TTC549 (cell line): ENCODE data around the gene NT5DC3.

ENCODE experiments used
- FAIRE-seq: peaks from 2 replicates; lab custom pipeline; 2012; peaks lifted over from hg19 to GRCh38; lab: Jason Lieb, UNC

NT5DC3 gene

GRCh38 chr12:103808239-103808880 lies 32.7 kb downstream of the NT5DC3 start:
- no peak for FAIRE-seq

GRCh38 chr12:103807561-103808238 lies 33.3 kb downstream of the NT5DC3 start:
- no peak for FAIRE-seq

- no peak for FAIRE-seq
These were observed 34.2 kb downstream of the NT5DC3 start for GRCh38 chr12:103806803-103807202.

GRCh38 chr12:103805655-103806360 lies 35.2 kb downstream of the NT5DC3 start:
- no peak for FAIRE-seq

- FAIRE-seq: no peak
These were observed 37.2 kb downstream of the NT5DC3 start for GRCh38 chr12:103803847-103804246.

- FAIRE-seq: no peak
These were observed 38.5 kb downstream of the NT5DC3 start for GRCh38 chr12:103802586-103802886.

GRCh38 chr12:103801709-103802585 lies 39.1 kb downstream of the NT5DC3 start:
- no peak for FAIRE-seq

GRCh38 chr12:103799857-103800771 lies 40.9 kb downstream of the NT5DC3 start:
- no peak for FAIRE-seq

GRCh38 chr12:103799504-103799856 lies 41.6 kb downstream of the NT5DC3 start:
- no peak for FAIRE-seq

GRCh38 chr12:103798586-103798985 lies 42.4 kb downstream of the NT5DC3 start:
- no peak for FAIRE-seq

DNA sequence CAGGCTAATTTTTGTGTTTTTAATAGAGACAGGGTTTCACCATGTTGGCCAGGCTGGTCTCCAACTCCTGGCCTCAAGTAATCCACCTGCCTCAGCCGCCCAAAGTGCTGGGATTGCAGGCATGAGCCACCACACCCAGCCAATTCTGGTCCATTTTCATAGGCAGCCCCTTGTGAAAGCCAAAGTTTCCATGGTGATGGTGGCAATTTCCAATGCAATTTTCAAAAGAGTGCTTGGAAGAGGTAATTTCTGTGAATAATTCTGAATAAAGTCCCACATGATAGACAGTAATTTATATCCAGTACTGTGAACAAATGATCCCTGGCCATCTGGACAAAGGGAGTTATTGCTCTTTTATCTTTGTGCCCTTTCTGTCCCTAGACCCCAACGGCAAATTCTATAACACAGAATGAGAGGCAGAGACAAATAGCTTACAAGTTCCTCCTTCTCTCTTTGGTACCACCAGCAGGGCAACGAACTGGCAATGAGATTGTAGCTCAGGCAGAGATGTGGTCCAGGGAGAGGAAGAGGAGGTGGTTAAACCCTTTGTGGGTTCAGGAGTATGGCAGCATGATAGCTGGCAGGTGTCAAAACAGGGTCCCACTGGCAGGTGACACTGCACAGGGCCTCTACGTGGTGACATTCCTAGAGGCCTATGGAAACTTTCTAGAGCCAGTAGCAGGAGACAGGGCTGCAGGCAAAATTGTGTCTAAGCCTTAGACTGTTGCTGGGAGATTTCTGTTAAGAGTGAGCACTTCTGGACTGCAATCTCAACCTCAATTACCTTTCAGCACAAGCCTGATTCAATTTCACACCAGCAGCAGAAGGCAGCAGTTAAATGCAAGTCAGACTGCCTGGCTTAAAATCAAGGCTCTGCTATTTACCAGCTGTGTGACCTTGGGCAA lies 46.5 kb downstream of the NT5DC3 start:
- FAIRE-seq: no peak

DNA sequence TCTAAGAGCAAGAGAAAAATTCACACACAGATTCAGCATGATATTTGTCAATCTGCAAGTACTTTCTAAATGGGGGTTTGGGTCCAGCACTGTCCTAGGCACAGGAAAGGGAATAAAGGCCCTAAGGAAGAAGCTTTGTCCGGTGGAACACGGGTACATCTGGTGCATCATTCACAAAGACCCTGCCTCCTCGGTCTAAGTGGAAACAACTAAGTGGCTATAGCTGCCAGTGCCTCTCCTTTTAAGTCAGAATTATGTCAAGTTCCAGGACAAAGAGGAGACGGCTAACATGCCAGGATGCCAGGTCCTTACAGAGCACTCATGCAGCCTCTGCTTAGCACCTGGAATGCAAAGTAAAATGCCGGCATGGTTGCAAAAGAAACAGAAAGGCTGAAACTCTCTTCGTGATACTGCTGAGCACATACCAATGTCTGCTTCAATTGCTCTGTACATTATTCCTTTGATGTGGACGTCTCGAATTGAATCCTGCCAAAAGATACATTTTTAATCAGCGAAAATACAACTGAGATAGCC lies 47.5 kb downstream of the NT5DC3 start:
- FAIRE-seq: no peak

- FAIRE-seq: no peak
These were observed 48.0 kb downstream of the NT5DC3 start for GRCh38 chr12:103793046-103793445.

DNA sequence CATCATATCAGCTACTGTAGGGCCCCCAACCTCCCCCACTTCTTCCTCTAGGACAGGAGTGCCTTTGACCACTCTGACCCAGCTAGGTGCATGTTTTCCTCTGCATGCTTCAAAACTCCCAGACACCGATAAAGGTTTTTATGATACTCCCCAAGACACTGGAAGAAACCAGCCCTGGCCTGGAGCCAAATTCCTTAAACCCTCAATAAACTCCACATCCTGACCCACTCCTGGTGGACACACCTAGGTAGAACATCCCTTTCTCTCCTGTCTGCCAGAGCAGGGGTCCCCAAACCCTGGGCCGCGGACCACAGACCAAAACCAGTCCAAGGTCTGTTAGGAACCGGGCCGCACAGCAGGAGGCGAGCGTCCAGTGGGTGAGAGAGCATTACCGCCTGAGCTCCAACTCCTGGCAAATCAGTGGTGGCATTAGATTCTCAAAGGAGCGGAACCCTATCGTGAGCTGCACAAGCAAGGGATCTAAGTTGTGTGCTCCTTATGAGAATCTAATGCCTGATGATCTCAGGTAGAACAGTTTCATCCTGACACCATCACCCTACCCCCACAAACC lies 49.6 kb downstream of the NT5DC3 start:
- FAIRE-seq: no peak

GRCh38 chr12:103786201-103786600 lies 54.8 kb downstream of the NT5DC3 start:
- FAIRE-seq: no peak

GRCh38 chr12:103785243-103786031 lies 55.6 kb downstream of the NT5DC3 start:
- FAIRE-seq: no peak

GRCh38 chr12:103783744-103784664 lies 57.0 kb downstream of the NT5DC3 start:
- no peak for FAIRE-seq

DNA sequence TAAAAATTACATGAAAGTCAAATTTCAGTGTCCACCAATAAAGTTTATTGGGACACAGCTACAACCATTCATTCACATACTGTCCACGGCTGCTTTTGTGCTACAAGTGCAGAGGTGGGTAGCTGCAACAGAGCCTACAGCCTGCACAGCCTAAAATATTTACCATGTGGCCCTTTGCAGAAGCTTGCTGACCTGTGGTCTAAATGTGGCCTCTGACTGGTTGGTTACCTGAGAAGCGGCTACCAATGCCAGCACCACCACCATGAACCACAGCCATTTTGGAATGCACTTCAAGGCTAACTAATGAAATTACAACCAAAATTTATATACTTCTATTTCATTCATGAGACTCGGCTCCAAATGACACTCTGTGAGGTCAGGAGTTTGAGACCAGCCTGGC lies 58.6 kb downstream of the NT5DC3 start:
- no peak for FAIRE-seq
